ENCODE measurements around the gene RASD2.

GRCh38 chr22:35539487-35539886 is 1.1 kb upstream of the RASD2 start:
- TF ChIP-seq CTCF (IDR thresholded peaks at IDR 0.05) = no peak
- no peak for TF ChIP-seq POLR2A (IDR thresholded peaks at IDR 0.05)

Measured in esophagus squamous epithelium (tissue), 4 donors.